Uterus (tissue), 4 donors: ENCODE data around the gene NEK8. TPM values are rescaled to one million over a fixed set of nuclear protein-coding genes. Genes with fewer than 3 reads are reported as not detected.
A peak's percentile ranks its signal among the peaks of the same experiment; 100 is the strongest.
"Not testable (repeated sequence)": the region's sequence is repeated elsewhere in the genome, so short reads cannot be mapped to it uniquely, and the experiment has no call there.

Source experiments
- DNase-seq, 2 donors: peaks; one replicate each; pipeline ENCODE4 v3.0.0-alpha.2; 2019 to 2020
- H3K27ac ChIP-seq, 2 donors: fragments of 200-600 bp; sonication (generic); 1 replicate in 1 of 2; 2 replicates in 1 of 2; pipeline ENCODE4 v1.5.1; 2016 to 2018
- H3K27me3 ChIP-seq, 2 donors: fragments of 200-600 bp; sonication (generic); one replicate each; pipeline ENCODE4 v1.5.1; 2018 to 2019; ENCODE audit warnings: control low read depth in 1 of 2
- H3K36me3 ChIP-seq, 2 donors: fragments of 200-600 bp; sonication (generic); one replicate each; pipeline ENCODE4 v1.5.1; 2019; ENCODE audit warnings: control low read depth in 1 of 2
- H3K4me1 ChIP-seq, 2 donors: fragments of 200-600 bp; sonication (generic); one replicate each; pipeline ENCODE4 v1.5.1; 2018 to 2019; ENCODE audit warnings: control low read depth in 1 of 2
- H3K4me3 ChIP-seq, 2 donors: fragments of 200-600 bp; sonication (generic); 1 replicate in 1 of 2; 2 replicates in 1 of 2; pipeline ENCODE4 v1.5.1; 2018 to 2019; ENCODE audit warnings: mild to moderate bottlenecking in 1 of 2
- H3K9me3 ChIP-seq, 2 donors: fragments of 200-600 bp; sonication (generic); one replicate each; pipeline ENCODE4 v1.5.1; 2019; ENCODE audit warnings: control low read depth in 1 of 2
- POLR2A ChIP-seq, 2 donors: fragments of 450-650 bp; IDR thresholded peaks; one replicate each; pipeline ENCODE4 v1.6.1; 2016; ENCODE audit warnings: antibody characterized with exemption in 2 of 2, mild to moderate bottlenecking in 1 of 2, moderate library complexity in 1 of 2
- intact Hi-C: fragments of 100-400 bp; cut with DNase I; formaldehyde crosslinking; loops from one replicate; pipeline ENCODE4 v1.15.1; 2023; ENCODE audit warnings: low total_unique reads
- total RNA-seq, 4 donors: library from RNA; depleted of rRNA in 3 of 4; stranded (reverse); fragments of >200 nt in 3 of 4; gene quantifications; one replicate each; pipeline versions ENCODE4 v1.1.0 to v1.2.4, GENCODE V29; 2014 to 2023
- TF ChIP-seq, protein P1 (sequence below), 4 experiments: fragments of 200-600 bp in 2 of 4; fragments of 450-650 bp in 2 of 4; sonication (generic) in 2 of 4; IDR thresholded peaks; one replicate each; pipeline ENCODE4 v1.5.1; 2016 to 2019; ENCODE audit warnings: antibody characterized with exemption in 4 of 4, mild to moderate bottlenecking in 2 of 4, moderate library complexity in 1 of 4
- donor health status: DM: yes; HTN: yes; CAD: no.

The NEK8 gene
- total RNA-seq, 4 donors from 2014 or later, result 1.2 to 5.0 (median 1.3) TPM; not detected in 1

DNA sequence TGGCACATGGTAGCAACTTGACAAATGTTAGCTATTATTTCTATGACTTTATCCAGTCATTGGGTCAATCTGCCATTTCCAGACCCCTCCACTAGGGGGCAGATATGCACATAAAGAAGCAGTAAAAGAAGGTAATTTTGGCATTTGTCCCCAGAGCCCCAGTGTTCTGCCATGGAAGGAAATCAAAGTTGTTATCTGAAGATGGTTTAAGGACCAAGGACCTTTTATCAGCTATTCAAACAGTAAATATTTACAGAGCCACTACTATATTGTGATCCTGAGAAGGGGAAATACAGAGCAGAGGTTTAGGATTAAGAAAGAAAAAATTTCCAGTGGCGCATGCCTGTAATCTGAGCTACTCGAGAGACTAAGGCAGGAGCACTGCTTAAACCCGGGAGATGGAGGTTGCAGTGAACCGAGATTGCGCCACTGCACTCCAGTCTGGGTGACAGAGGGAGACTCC lies 35.2 kb downstream of the NEK8 start:
- Histone ChIP-seq H3K4me3 (no peak overlapping the region), H3K4me1 (no peaks in the 10 kb centered on the region), H3K27ac (no peak overlapping the region), H3K9me3 (no peaks in the 10 kb centered on the region), H3K27me3 (no peaks in the 10 kb centered on the region), H3K36me3 (no peaks in the 10 kb centered on the region)
- intact Hi-C loops, result loop anchor here (10.0 kb wide), 2 partner anchors 91 to 131 kb away; partner anchors contain the start of genes ERAL1 and FLOT2
- TF ChIP-seq POLR2A (IDR thresholded peaks at IDR 0.05), result no peak
- TF ChIP-seq, protein P1, sequence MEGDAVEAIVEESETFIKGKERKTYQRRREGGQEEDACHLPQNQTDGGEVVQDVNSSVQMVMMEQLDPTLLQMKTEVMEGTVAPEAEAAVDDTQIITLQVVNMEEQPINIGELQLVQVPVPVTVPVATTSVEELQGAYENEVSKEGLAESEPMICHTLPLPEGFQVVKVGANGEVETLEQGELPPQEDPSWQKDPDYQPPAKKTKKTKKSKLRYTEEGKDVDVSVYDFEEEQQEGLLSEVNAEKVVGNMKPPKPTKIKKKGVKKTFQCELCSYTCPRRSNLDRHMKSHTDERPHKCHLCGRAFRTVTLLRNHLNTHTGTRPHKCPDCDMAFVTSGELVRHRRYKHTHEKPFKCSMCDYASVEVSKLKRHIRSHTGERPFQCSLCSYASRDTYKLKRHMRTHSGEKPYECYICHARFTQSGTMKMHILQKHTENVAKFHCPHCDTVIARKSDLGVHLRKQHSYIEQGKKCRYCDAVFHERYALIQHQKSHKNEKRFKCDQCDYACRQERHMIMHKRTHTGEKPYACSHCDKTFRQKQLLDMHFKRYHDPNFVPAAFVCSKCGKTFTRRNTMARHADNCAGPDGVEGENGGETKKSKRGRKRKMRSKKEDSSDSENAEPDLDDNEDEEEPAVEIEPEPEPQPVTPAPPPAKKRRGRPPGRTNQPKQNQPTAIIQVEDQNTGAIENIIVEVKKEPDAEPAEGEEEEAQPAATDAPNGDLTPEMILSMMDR (IDR thresholded peaks at IDR 0.05), result peak; percentile 80 to 90 (median 84)
- DNase-seq, result peak; percentile 62 to 85

DNA sequence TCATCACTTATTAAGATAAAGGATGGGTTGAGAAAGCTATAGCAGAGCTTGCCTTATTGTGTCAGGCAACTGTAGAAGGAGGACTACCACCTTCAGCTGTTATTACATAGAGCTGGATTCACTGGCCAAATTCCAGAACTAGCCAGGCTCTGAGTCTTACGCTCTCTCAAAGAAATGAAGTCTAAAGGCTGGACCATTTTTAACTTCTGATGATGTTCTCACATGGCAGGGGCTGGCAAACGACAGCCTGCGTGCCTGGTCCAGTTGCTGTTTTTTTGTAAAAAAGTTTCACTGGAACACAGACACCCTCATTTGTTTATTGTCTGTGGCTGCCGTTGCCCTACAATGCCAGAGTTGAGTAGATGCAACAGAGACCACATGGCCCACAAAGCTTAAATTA lies 36.5 kb downstream of the NEK8 start:
- no peak overlapping the region for H3K27ac ChIP-seq
- no peaks in the 10 kb centered on the region for H3K27me3 ChIP-seq
- no peaks in the 10 kb centered on the region for H3K4me1 ChIP-seq
- intact Hi-C loops, result loop anchor here (10.0 kb wide), 2 partner anchors 90 to 130 kb away; partner anchors contain the start of genes ERAL1 and FLOT2
- no peak overlapping the region for H3K4me3 ChIP-seq
- TF ChIP-seq, protein P1 (IDR thresholded peaks at IDR 0.05), result no peak
- TF ChIP-seq POLR2A (IDR thresholded peaks at IDR 0.05), result no peak
- DNase-seq, result no peak
- H3K9me3 ChIP-seq, result no peaks in the 10 kb centered on the region
- no peaks in the 10 kb centered on the region for H3K36me3 ChIP-seq

DNA sequence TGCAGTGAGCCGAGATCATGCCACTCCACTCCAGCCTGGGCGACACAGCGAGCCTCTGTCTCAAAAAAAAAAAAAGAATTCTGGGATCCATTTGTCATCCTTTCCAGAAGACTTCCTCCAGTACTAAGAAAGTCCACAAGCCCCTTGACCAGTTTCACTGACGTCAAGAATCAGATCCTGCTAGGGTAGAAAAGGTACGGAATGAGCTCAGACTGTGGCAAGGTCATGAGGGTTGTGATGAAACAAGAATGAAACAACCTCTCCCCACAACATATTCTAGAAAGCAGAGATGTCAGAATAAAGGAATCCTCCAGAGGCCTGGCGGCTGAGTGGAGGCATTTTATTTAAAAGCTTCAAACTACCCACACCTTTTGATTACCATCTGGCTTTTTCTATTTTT lies 45.1 kb downstream of the NEK8 start:
- Histone ChIP-seq H3K4me1 (no peaks in the 10 kb centered on the region), H3K27me3 (no peaks in the 10 kb centered on the region)

DNA sequence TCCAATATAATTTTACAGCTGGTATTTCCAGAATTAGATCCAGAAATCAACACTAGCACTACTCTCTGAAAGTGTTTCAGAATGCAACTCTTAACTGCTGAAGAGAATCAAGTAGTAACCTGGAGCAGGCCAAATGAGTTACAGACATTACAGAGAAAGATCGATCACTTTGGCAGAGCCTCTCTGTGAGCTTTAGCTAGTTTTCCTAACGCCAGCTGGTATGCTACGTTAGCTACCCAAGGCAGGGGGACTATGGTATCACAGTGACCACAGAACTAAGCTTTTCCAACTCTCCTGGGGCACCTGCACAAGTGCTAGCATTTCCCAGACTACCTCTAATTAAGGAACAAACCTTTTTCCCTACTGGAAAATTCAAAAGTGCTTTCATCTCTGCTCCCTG lies 45.6 kb downstream of the NEK8 start:
- H3K27me3 ChIP-seq, result no peaks in the 10 kb centered on the region
- no peaks in the 10 kb centered on the region for H3K36me3 ChIP-seq
- no peaks in the 10 kb centered on the region for H3K9me3 ChIP-seq
- no peak overlapping the region for H3K27ac ChIP-seq
- TF ChIP-seq, protein P1 (IDR thresholded peaks at IDR 0.05), result no peak
- no peak for TF ChIP-seq POLR2A (IDR thresholded peaks at IDR 0.05)
- DNase-seq, result no peak
- H3K4me3 ChIP-seq, result no peak overlapping the region
- no peaks in the 10 kb centered on the region for H3K4me1 ChIP-seq
- intact Hi-C loops, result no loop called here

More for the DNA sequence above, 45.1 kb downstream of the NEK8 start:
- Histone ChIP-seq H3K36me3 (no peaks in the 10 kb centered on the region), H3K27ac (no peak overlapping the region), H3K9me3 (no peaks in the 10 kb centered on the region), H3K4me3 (no peak overlapping the region)
- DNase-seq, result no peak
- no peak for TF ChIP-seq POLR2A (IDR thresholded peaks at IDR 0.05)
- TF ChIP-seq, protein P1 (IDR thresholded peaks at IDR 0.05), result no peak
- intact Hi-C loops, result no loop called here

DNA sequence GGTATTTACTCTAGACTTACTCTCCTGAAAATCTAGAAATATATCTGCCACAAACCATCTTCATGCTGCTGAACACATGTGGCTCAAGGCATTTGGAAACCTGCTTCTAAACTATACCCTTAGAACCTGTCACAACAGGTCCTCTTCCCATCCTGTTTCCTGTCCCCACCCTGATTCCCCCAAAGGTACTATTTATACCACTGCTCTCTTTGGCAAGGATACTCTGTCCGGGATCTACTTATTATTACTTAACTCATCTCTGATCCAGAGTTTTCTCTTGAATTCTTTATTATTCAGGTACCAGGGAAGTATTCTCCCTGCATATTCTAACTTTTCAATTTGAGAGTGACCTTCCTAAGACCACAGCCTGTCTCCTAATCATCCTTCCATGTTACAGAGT lies 48.6 kb downstream of the NEK8 start:
- no peaks in the 10 kb centered on the region for H3K4me1 ChIP-seq
- H3K27me3 ChIP-seq, result no peaks in the 10 kb centered on the region
- H3K36me3 ChIP-seq, result no peaks in the 10 kb centered on the region
- no peak overlapping the region for H3K4me3 ChIP-seq
- H3K27ac ChIP-seq, result no peak overlapping the region
- TF ChIP-seq, protein P1 (IDR thresholded peaks at IDR 0.05), result no peak
- TF ChIP-seq POLR2A (IDR thresholded peaks at IDR 0.05), result no peak
- H3K9me3 ChIP-seq, result no peaks in the 10 kb centered on the region
- intact Hi-C loops, result no loop called here
- DNase-seq, result no peak

DNA sequence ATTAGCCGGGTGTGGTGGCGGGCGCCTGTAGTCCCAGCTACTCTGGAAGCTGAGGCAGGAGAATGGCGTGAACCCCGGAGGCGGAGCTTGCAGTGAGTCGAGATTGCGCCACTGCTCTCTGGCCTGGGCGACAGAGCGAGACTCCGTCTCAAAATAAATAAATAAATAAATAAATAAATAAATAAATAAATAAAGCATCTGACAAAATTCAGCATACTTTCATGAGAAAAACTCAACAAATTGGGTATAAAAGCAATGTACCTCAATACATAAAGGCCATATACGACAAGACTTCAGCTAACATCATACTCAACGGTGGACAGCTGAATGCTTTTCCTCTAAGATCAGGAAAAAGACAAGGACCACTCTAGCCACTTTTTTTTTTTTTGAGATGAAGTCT lies 51.0 kb downstream of the NEK8 start:
- H3K4me1 ChIP-seq, DNase-seq, intact Hi-C loops, H3K27ac ChIP-seq, H3K4me3 ChIP-seq, H3K27me3 ChIP-seq, H3K9me3 ChIP-seq, H3K36me3 ChIP-seq: not testable (repeated sequence)
